A549 treated with GW870086 at 1 μM for 4 hours (cell line): ENCODE data around the gene ZNF584. TPM values are rescaled to one million over a fixed set of nuclear protein-coding genes. Genes with fewer than 3 reads are reported as not detected.

Source experiments
- total RNA-seq: library from RNA; stranded (reverse); fragments of 200-300 nt; extraction: Qiagen RNA extraction; gene quantifications from 5 replicates; pipeline ENCODE4 v1.2.3, GENCODE V29; 2022; ENCODE audit warnings: low read depth

Gene ZNF584
- 18.1 to 21.1 TPM (median 20.1 TPM) in 5 replicates for total RNA-seq

GRCh38 chr19:58408152-58409009 is at the start of gene ZNF584:
ZNF584 (plus strand) TSS chr19:58408649; CDS start chr19:58409148, 499 bp downstream.

GRCh38 chr19:58362272-58362994 is 46.0 kb upstream of the ZNF584 start, which contains the start of gene ZNF497:
ZNF497 (minus strand) TSS chr19:58362751; CDS start chr19:58357635, 5,116 bp downstream.

GRCh38 chr19:58380662-58381459 is 27.6 kb upstream of the ZNF584 start, which contains the start of gene ZNF837:
ZNF837 (minus strand) TSS chr19:58381030; CDS start chr19:58369332, 11,698 bp downstream.

GRCh38 chr19:58386576-58387337 is 21.7 kb upstream of the ZNF584 start, which contains the start of gene RPS5:
RPS5 (plus strand) TSS chr19:58387269; CDS start chr19:58388138, 869 bp downstream.

GRCh38 chr19:58395220-58395978 is 13.1 kb upstream of the ZNF584 start, which contains the start of gene RNF225:
RNF225 (plus strand) TSS chr19:58395656; CDS start chr19:58396090, 434 bp downstream.

GRCh38 chr19:58439576-58440554 is 31.4 kb downstream of the ZNF584 start, which contains the start of gene ZNF132:
ZNF132 (minus strand) TSS chr19:58440153; CDS start chr19:58439821, 332 bp downstream.

GRCh38 chr19:58451358-58452101 is 43.1 kb downstream of the ZNF584 start, which contains the start of gene ZNF324B:
ZNF324B (plus strand) TSS chr19:58451622; CDS start chr19:58453702, 2,080 bp downstream.

GRCh38 chr19:58466760-58467589 is 58.5 kb downstream of the ZNF584 start, which contains the start of gene ZNF324:
ZNF324 (plus strand) TSS chr19:58467080; CDS start chr19:58469186, 2,106 bp downstream.

Other genes with a start within 250 kb of the ZNF584 start
- gene ZNF274, start 225.6 kb upstream of the ZNF584 start, total RNA-seq: 12.7 to 15.3 TPM (median 13.7 TPM) in 5 replicates
- 15.8 to 22.5 TPM (median 18.2 TPM) in 5 replicates for gene ZNF544, start 179.7 kb upstream of the ZNF584 start, total RNA-seq
- gene ZNF8, start 129.7 kb upstream of the ZNF584 start, total RNA-seq: 0.93 to 1.3 TPM (median 0.97 TPM) in 5 replicates
- 89.0 to 109 TPM (median 96.0 TPM) in 5 replicates for gene ERVK3-1, start 103.3 kb upstream of the ZNF584 start, total RNA-seq
- gene ZSCAN22, start 81.7 kb upstream of the ZNF584 start, total RNA-seq: 2.1 to 2.7 TPM (median 2.4 TPM) in 5 replicates
- 11.1 to 14.3 TPM (median 13.5 TPM) in 5 replicates for gene A1BG, start 55.2 kb upstream of the ZNF584 start, total RNA-seq
- 0.77 to 1.4 TPM (median 1.1 TPM) in 5 replicates for gene ZNF497, start 45.9 kb upstream of the ZNF584 start, total RNA-seq
- 0.98 to 1.5 TPM (median 1.4 TPM) in 5 replicates for gene ZNF837, start 27.6 kb upstream of the ZNF584 start, total RNA-seq
- gene RPS5, start 21.4 kb upstream of the ZNF584 start, total RNA-seq: 2,355 to 2,530 TPM (median 2,454 TPM) in 5 replicates
- gene RNF225, start 13.0 kb upstream of the ZNF584 start, total RNA-seq: 0.13 to 0.15 TPM in 2 of 5 replicates, not detected in the others
- 0.06 to 0.14 TPM (median 0.13 TPM) in 5 replicates for gene ZNF132, start 31.5 kb downstream of the ZNF584 start, total RNA-seq
- 5.3 to 8.0 TPM (median 6.5 TPM) in 5 replicates for gene ZNF324B, start 43.0 kb downstream of the ZNF584 start, total RNA-seq
- 7.6 to 9.7 TPM (median 9.1 TPM) in 5 replicates for gene ZNF324, start 58.4 kb downstream of the ZNF584 start, total RNA-seq
- 11.1 to 12.6 TPM (median 12.1 TPM) in 5 replicates for gene ZNF446, start 67.7 kb downstream of the ZNF584 start, total RNA-seq
- 26.4 to 30.1 TPM (median 28.2 TPM) in 5 replicates for gene SLC27A5, start 103.3 kb downstream of the ZNF584 start, total RNA-seq
- 13.0 to 19.0 TPM (median 18.3 TPM) in 5 replicates for gene ZBTB45, start 111.2 kb downstream of the ZNF584 start, total RNA-seq
- 554 to 826 TPM (median 682 TPM) in 5 replicates for gene TRIM28, start 135.4 kb downstream of the ZNF584 start, total RNA-seq
- gene CHMP2A, start 146.5 kb downstream of the ZNF584 start, total RNA-seq: 191 to 213 TPM (median 195 TPM) in 5 replicates
- gene UBE2M, start 150.0 kb downstream of the ZNF584 start, total RNA-seq: 127 to 152 TPM (median 136 TPM) in 5 replicates
- 10.2 to 15.4 TPM (median 14.0 TPM) in 5 replicates for gene MZF1, start 164.7 kb downstream of the ZNF584 start, total RNA-seq